Transverse colon (tissue), 3 donors: Measurements from ENCODE around the gene BTRC.

Experiments
- CTCF ChIP-seq, 5 experiments: fragments of 200-600 bp in 3 of 5; fragments of 450-650 bp in 2 of 5; sonication (generic) in 3 of 5; IDR thresholded peaks; 1 replicate in 2 of 5; 2 replicates in 3 of 5; pipeline ENCODE4 v1.5.1; 2016 to 2017; ENCODE audit warnings: antibody characterized with exemption in 5 of 5, inconsistent platforms in 3 of 5, mild to moderate bottlenecking in 2 of 5, moderate library complexity in 1 of 5
- POLR2A ChIP-seq: fragments of 450-650 bp; IDR thresholded peaks from one replicate; pipeline ENCODE4 v1.6.1; 2016; ENCODE audit warnings: antibody characterized with exemption, mild to moderate bottlenecking, moderate library complexity

- TF ChIP-seq CTCF (IDR thresholded peaks at IDR 0.05) (no peak), POLR2A (no peak)
These were observed 85.0 kb downstream of the BTRC start for GRCh38 chr10:101438881-101439391.
